Measurements from ENCODE around the gene PTGDR. TPM values are rescaled to one million over a fixed set of nuclear protein-coding genes. Genes with fewer than 3 reads are reported as not detected.
A peak's percentile ranks its signal among the peaks of the same experiment; 100 is the strongest.

PTGDR gene
- polyA plus RNA-seq, 1 of the 3 experiments (the other 2 are of a cell fraction), result not detected

DNA sequence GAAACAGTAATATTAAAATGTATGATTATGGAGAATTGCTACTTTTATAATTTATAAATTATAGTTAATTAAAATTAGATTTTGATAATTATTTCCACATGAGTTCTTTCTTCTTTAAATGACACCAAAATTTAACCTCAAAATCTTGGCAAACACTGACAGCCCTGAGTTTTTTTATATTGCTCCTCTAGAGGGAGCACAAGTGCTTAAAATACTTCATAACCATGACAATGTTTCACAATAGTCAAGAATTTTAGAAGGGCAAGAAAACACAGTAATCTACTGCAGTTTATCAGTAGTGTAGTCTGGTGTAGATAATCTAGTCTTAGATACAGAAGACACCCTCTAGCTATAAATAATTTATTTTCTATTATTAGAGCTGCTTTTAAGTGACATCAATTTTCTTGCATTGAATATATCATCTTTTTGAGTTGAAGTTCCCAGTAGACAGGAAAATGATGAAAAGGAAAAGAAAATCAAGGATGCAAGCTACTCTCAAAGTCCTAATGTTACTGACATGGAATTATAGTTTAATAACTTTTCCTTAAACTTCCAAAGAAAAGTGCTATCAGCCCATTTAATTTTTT lies 32.3 kb downstream of the PTGDR start:
- CTCF ChIA-PET, result interaction anchor here (0.6 to 3.4 kb wide), 32 partner anchors 9 to 661 kb away, joined by 3 to 43 read pairs (median 3); partner anchors contain the start of gene PTGER2

More for the DNA sequence above, 32.3 kb downstream of the PTGDR start:
- DNase-seq, result peak; percentile 59
- Histone ChIP-seq H3K9me3 (no peaks in the 10 kb centered on the region), H3K36me3 (replicated peaks in 1 of 2; ENCODE audit: control insufficient read depth in 1 of 2, insufficient read depth in 2 of 2, low read length in 1 of 2) (no peaks in the 10 kb centered on the region), H2AFZ (ENCODE audit: low read depth) (no peak overlapping the region), H3K27me3 (ENCODE audit: insufficient read depth) (peaks cover 7% of the 10 kb centered on the region; the same call in 1 of the 2 replicates), H3K9me2 (no peaks in the 10 kb centered on the region), H3F3A (replicated peaks; ENCODE audit: insufficient read depth) (no peaks in the 10 kb centered on the region), H3K27ac (ENCODE audit: low read depth in 2 of 2, low read length in 1 of 2) (no peak overlapping the region), H3K4me3 (ENCODE audit: low read depth in 2 of 2, low read length in 1 of 2) (no peak overlapping the region; a peak in 1 of 4 replicates), H3K9ac (no peak overlapping the region), H3K4me1 (ENCODE audit: control insufficient read depth in 1 of 2, insufficient read depth in 2 of 2, low read depth in 1 of 2, low read length in 1 of 2) (no peaks in the 10 kb centered on the region), H3K4me2 (no peak overlapping the region), H4K20me1 (ENCODE audit: insufficient read depth) (no peaks in the 10 kb centered on the region), H3K79me2 (ENCODE audit: insufficient read depth) (no peaks in the 10 kb centered on the region)
- POLR2A ChIA-PET, result no interaction called here
- TF ChIP-seq USF2 (IDR thresholded peaks at IDR 0.05; ENCODE audit: borderline replicate concordance, low read depth, low read length) (no peak), ZBTB33 (IDR thresholded peaks at IDR 0.05; ENCODE audit: borderline replicate concordance, low read depth) (no peak), ELF1 (IDR thresholded peaks at IDR 0.05) (no peak), TEAD4 (IDR thresholded peaks at IDR 0.05; ENCODE audit: borderline replicate concordance, insufficient read depth) (no peak), RAD21 (IDR thresholded peaks at IDR 0.05; ENCODE audit: low read length) (peak; percentile 90), GATA2 (CRISPR knock-in tag; IDR thresholded peaks at IDR 0.05) (no peak), SMC3 (IDR thresholded peaks at IDR 0.05; ENCODE audit: low read depth, low read length) (peak; percentile 72), FOXJ3 (CRISPR knock-in tag; IDR thresholded peaks at IDR 0.05) (no peak), SIN3A (IDR thresholded peaks at IDR 0.05; ENCODE audit: borderline replicate concordance, low read depth, low read length) (no peak), CHD2 (IDR thresholded peaks at IDR 0.05; ENCODE audit: low read length, partially characterized antibody) (no peak), IRF3 (IDR thresholded peaks at IDR 0.05; ENCODE audit: low read depth, low read length) (no peak), TCF12 (IDR thresholded peaks at IDR 0.05) (no peak), RXRA (IDR thresholded peaks at IDR 0.05; ENCODE audit: borderline replicate concordance, low read depth) (no peak), NFIC (IDR thresholded peaks at IDR 0.05; ENCODE audit: borderline replicate concordance) (no peak), USF1 (IDR thresholded peaks at IDR 0.05; ENCODE audit: borderline replicate concordance, low read depth) (no peak), FOSL2 (IDR thresholded peaks at IDR 0.05; ENCODE audit: borderline replicate concordance, low read depth) (no peak), NRF1 (IDR thresholded peaks at IDR 0.05; ENCODE audit: low read depth, low read length) (no peak), RCOR1 (IDR thresholded peaks at IDR 0.05; ENCODE audit: low read length) (no peak), CTCF (IDR thresholded peaks at IDR 0.05) (peak; percentile 81), MEF2A (IDR thresholded peaks at IDR 0.05; ENCODE audit: borderline replicate concordance, low read depth) (no peak)
- TF ChIP-seq, protein P1, sequence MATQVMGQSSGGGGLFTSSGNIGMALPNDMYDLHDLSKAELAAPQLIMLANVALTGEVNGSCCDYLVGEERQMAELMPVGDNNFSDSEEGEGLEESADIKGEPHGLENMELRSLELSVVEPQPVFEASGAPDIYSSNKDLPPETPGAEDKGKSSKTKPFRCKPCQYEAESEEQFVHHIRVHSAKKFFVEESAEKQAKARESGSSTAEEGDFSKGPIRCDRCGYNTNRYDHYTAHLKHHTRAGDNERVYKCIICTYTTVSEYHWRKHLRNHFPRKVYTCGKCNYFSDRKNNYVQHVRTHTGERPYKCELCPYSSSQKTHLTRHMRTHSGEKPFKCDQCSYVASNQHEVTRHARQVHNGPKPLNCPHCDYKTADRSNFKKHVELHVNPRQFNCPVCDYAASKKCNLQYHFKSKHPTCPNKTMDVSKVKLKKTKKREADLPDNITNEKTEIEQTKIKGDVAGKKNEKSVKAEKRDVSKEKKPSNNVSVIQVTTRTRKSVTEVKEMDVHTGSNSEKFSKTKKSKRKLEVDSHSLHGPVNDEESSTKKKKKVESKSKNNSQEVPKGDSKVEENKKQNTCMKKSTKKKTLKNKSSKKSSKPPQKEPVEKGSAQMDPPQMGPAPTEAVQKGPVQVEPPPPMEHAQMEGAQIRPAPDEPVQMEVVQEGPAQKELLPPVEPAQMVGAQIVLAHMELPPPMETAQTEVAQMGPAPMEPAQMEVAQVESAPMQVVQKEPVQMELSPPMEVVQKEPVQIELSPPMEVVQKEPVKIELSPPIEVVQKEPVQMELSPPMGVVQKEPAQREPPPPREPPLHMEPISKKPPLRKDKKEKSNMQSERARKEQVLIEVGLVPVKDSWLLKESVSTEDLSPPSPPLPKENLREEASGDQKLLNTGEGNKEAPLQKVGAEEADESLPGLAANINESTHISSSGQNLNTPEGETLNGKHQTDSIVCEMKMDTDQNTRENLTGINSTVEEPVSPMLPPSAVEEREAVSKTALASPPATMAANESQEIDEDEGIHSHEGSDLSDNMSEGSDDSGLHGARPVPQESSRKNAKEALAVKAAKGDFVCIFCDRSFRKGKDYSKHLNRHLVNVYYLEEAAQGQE (IDR thresholded peaks at IDR 0.05; ENCODE audit: low read depth, low read length), result no peak

Measured in SK-N-SH (cell line).